Keratinocyte (primary cell): ENCODE data around the gene MTA3. TPM values are rescaled to one million over a fixed set of nuclear protein-coding genes. Genes with fewer than 3 reads are reported as not detected.

Source experiments
- DNase-seq: peaks from one replicate; pipeline ENCODE4 v3.0.0-alpha.2; 2011; ENCODE audit warnings: low read depth, missing footprints, low spot score
- FAIRE-seq: peaks from 2 replicates; lab custom pipeline; 2011; peaks lifted over from hg19 to GRCh38; lab: Jason Lieb, UNC
- H2AFZ ChIP-seq: 2 replicates; pipeline ENCODE4 v1.6.0; 2012; ENCODE audit warnings: low read length, control low read depth, inconsistent platforms; ENCODE audit not compliant: control insufficient read depth
- H3K27ac ChIP-seq: 2 replicates; pipeline ENCODE4 v1.5.1; 2011; ENCODE audit warnings: low read length; ENCODE audit not compliant: control insufficient read depth, insufficient read depth
- H3K27me3 ChIP-seq: 3 replicates; pipeline ENCODE4 v1.6.0; 2011; ENCODE audit warnings: low read length; ENCODE audit not compliant: control insufficient read depth, insufficient read depth; ENCODE audit errors: extremely low read depth
- H3K36me3 ChIP-seq, 2 experiments: 2 replicates in 1 of 2; 3 replicates in 1 of 2; pipeline ENCODE4 v1.5.1; 2011; ENCODE audit warnings: low read length in 2 of 2, mild to moderate bottlenecking in 1 of 2; ENCODE audit not compliant: control insufficient read depth in 2 of 2, insufficient read depth in 2 of 2; ENCODE audit errors: extremely low read depth in 1 of 2
- H3K4me1 ChIP-seq: 3 replicates; pipeline ENCODE4 v1.5.1; 2011; ENCODE audit warnings: low read length; ENCODE audit not compliant: control insufficient read depth, insufficient read depth; ENCODE audit errors: extremely low read depth
- H3K4me2 ChIP-seq: 3 replicates; pipeline ENCODE4 v1.6.0; 2011; ENCODE audit warnings: low read depth, low read length; ENCODE audit not compliant: control insufficient read depth, insufficient read depth; ENCODE audit errors: extremely low read depth
- H3K4me3 ChIP-seq, 3 experiments: fragments of 200-600 bp in 1 of 3; sonication (generic) in 1 of 3; 2 replicates in 2 of 3; 3 replicates in 1 of 3; pipeline ENCODE4 v1.5.1; 2011 to 2016; ENCODE audit warnings: low read length in 3 of 3, mild to moderate bottlenecking in 3 of 3, control low read depth in 2 of 3, inconsistent platforms in 1 of 3, low read depth in 1 of 3, mixed read lengths in 1 of 3, mixed run types in 1 of 3, moderate library complexity in 1 of 3; ENCODE audit not compliant: control insufficient read depth in 2 of 3, insufficient read depth in 2 of 3; ENCODE audit errors: extremely low read depth in 1 of 3
- H3K79me2 ChIP-seq: 2 replicates; pipeline ENCODE4 v1.6.0; 2012; ENCODE audit warnings: low read length; ENCODE audit not compliant: control insufficient read depth, insufficient read depth
- H3K9ac ChIP-seq: 3 replicates; pipeline ENCODE4 v1.6.0; 2011; ENCODE audit warnings: low read length; ENCODE audit not compliant: control insufficient read depth, insufficient read depth; ENCODE audit errors: extremely low read depth
- H3K9me1 ChIP-seq: 3 replicates; pipeline ENCODE4 v1.6.0; 2011; ENCODE audit warnings: low read length; ENCODE audit not compliant: control insufficient read depth, insufficient read depth; ENCODE audit errors: extremely low read depth
- H3K9me3 ChIP-seq: 2 replicates; pipeline ENCODE4 v1.5.1; 2012; ENCODE audit warnings: low read depth, low read length; ENCODE audit not compliant: control insufficient read depth
- H4K20me1 ChIP-seq: 3 replicates; pipeline ENCODE4 v1.6.0; 2011; ENCODE audit warnings: low read length; ENCODE audit not compliant: control insufficient read depth, insufficient read depth; ENCODE audit errors: extremely low read depth
- CTCF ChIP-seq, 3 experiments: IDR thresholded peaks in 1 of 3; conservative IDR thresholded peaks in 1 of 3; optimal IDR thresholded peaks in 1 of 3; 2 replicates in 2 of 3; 3 replicates in 1 of 3; pipeline versions ENCODE3 to v1.5.1; 2011; ENCODE audit warnings: low read length in 3 of 3, mild to moderate bottlenecking in 3 of 3, moderate library complexity in 2 of 3, control low read depth in 1 of 3, inconsistent platforms in 1 of 3; ENCODE audit not compliant: insufficient read depth in 2 of 3; ENCODE audit errors: extremely low read depth in 1 of 3
- EZH2 ChIP-seq: IDR thresholded peaks from one replicate; pipeline ENCODE4 v1.6.1; 2012; ENCODE audit warnings: inconsistent platforms, mild to moderate bottlenecking, low read length, moderate library complexity
- dilution Hi-C: fragments of 300-500 bp; cut with MboI; formaldehyde crosslinking; loops from one replicate; pipeline ENCODE4 v1.7.0; 2020; ENCODE audit warnings: low sequenced_read_pairs; ENCODE audit not compliant: extremely low pct_ligation_motif_present
- polyA plus RNA-seq, 5 experiments: library from polyadenylated mRNA; depleted of rRNA in 3 of 5; stranded (reverse) in 3 of 5; stranded (forward) in 1 of 5; unstranded in 1 of 5; fragments of >200 nt; gene quantifications; 1 replicate in 1 of 5; 2 replicates in 3 of 5; 3 replicates in 1 of 5; pipeline versions ENCODE4 v1.2.1 to v1.2.3, GENCODE V29; 2011 to 2012; ENCODE audit warnings: missing spikeins in 2 of 5, low read depth in 1 of 5, low replicate concordance in 1 of 5

The MTA3 gene
- polyA plus RNA-seq, 1 donor (not counting 4 experiments of a cell fraction or from before 2014, with no cell fraction given) = 34.3 TPM

GRCh38 chr2:42648796-42649195 lies 80.4 kb downstream of the MTA3 start:
- no peak for TF ChIP-seq EZH2
- TF ChIP-seq CTCF (optimal IDR thresholded peaks at IDR 0.05 in 1 of 3, IDR thresholded peaks at IDR 0.05 in 1 of 3, conservative IDR thresholded peaks at IDR 0.05 in 1 of 3; ENCODE audit: extremely low read depth in 1 of 3, insufficient read depth in 2 of 3, low read length in 3 of 3) = no peak
- Histone ChIP-seq H4K20me1 (no peaks in the 10 kb centered on the region), H3K4me2 (no peak overlapping the region), H2AFZ (no peak overlapping the region), H3K9me3 (no peaks in the 10 kb centered on the region), H3K9ac (no peak overlapping the region), H3K36me3 (peaks cover 0 to 4% of the 10 kb centered on the region in 2 experiments), H3K79me2 (no peaks in the 10 kb centered on the region), H3K27ac (no peak overlapping the region), H3K4me3 (no peak overlapping the region), H3K4me1 (no peaks in the 10 kb centered on the region), H3K9me1 (no peaks in the 10 kb centered on the region), H3K27me3 (no peaks in the 10 kb centered on the region)
- DNase-seq (no peak), FAIRE-seq (no peak)
- dilution Hi-C loops = no loop called here

GRCh38 chr2:42651057-42651456 lies 82.6 kb downstream of the MTA3 start:
- Histone ChIP-seq H3K9me3 (no peaks in the 10 kb centered on the region), H3K27me3 (no peaks in the 10 kb centered on the region), H3K27ac (no peak overlapping the region), H4K20me1 (no peaks in the 10 kb centered on the region), H3K9ac (no peak overlapping the region), H3K4me3 (no peak overlapping the region), H3K4me2 (no peak overlapping the region), H3K36me3 (peaks cover 0 to 2% of the 10 kb centered on the region in 2 experiments), H3K9me1 (no peaks in the 10 kb centered on the region), H2AFZ (no peak overlapping the region), H3K4me1 (no peaks in the 10 kb centered on the region), H3K79me2 (no peaks in the 10 kb centered on the region)
- FAIRE-seq (no peak), DNase-seq (no peak)
- no peak for TF ChIP-seq CTCF (optimal IDR thresholded peaks at IDR 0.05 in 1 of 3, IDR thresholded peaks at IDR 0.05 in 1 of 3, conservative IDR thresholded peaks at IDR 0.05 in 1 of 3; ENCODE audit: extremely low read depth in 1 of 3, insufficient read depth in 2 of 3, low read length in 3 of 3)
- TF ChIP-seq EZH2 = no peak
- dilution Hi-C loops = no loop called here
